ENCODE results near the gene CMYA5.

GRCh38 chr5:79729679-79730078 lies 40.0 kb downstream of the CMYA5 start:
- TF ChIP-seq, protein P1, sequence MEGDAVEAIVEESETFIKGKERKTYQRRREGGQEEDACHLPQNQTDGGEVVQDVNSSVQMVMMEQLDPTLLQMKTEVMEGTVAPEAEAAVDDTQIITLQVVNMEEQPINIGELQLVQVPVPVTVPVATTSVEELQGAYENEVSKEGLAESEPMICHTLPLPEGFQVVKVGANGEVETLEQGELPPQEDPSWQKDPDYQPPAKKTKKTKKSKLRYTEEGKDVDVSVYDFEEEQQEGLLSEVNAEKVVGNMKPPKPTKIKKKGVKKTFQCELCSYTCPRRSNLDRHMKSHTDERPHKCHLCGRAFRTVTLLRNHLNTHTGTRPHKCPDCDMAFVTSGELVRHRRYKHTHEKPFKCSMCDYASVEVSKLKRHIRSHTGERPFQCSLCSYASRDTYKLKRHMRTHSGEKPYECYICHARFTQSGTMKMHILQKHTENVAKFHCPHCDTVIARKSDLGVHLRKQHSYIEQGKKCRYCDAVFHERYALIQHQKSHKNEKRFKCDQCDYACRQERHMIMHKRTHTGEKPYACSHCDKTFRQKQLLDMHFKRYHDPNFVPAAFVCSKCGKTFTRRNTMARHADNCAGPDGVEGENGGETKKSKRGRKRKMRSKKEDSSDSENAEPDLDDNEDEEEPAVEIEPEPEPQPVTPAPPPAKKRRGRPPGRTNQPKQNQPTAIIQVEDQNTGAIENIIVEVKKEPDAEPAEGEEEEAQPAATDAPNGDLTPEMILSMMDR (IDR thresholded peaks at IDR 0.05), result no peak
- no peak for TF ChIP-seq POLR2A (IDR thresholded peaks at IDR 0.05)

Data from thyroid gland (tissue), 4 donors.